Measurements from ENCODE around the gene GRK1.
"Not testable (repeated sequence)": the region's sequence is repeated elsewhere in the genome, so short reads cannot be mapped to it uniquely, and the experiment has no call there.

The GRK1 gene

DNA sequence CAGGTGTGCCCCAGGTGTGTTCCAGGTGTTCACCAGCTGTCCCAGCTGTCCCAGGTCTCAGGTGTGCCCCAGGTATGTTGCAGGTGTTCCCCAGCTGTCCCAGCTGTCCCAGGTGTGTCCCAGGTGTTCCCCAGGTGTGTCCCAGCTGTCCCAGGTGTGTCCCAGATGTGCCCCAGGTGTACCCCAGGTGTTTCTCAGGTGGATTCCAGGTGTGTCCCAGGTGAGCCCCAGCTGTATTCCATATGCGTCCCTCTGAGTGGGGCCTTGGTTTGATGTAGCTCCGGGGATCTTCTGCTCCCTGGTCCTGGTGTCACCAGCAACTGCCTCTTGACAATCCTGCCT lies 719 bp upstream of the GRK1 start:
- no peak for DNase-seq

DNA sequence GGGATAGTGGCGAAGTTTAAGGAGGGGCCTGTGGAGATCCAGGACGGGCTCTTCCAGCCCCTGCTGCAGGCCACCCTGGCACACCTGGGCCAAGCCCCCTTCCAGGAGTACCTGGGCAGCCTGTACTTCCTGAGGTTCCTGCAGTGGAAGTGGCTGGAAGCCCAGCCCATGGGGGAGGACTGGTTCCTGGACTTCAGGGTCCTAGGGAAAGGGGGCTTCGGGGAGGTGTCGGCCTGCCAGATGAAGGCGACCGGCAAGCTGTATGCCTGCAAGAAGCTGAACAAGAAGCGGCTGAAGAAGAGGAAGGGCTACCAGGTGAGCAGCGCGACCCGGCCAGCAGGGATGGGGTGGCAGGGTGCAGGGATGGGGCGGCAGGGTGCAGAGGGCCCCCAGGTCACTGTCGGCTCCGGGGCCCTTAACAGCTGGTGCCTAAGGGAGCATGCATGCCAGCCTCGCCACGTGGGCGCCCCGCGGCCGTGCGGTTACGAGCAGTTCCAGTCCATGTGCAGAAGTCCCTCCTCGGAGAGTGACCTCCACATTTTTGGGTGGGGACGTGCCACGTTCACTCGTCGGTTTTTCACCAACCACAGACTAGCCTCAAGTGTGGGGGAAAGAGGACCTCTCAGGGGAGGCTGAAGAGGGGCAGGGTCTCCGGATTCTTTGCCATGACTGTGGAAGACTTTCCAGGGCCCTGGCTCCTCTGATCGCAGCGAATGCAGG lies 912 bp downstream of the GRK1 start:
- no peak for DNase-seq

DNA sequence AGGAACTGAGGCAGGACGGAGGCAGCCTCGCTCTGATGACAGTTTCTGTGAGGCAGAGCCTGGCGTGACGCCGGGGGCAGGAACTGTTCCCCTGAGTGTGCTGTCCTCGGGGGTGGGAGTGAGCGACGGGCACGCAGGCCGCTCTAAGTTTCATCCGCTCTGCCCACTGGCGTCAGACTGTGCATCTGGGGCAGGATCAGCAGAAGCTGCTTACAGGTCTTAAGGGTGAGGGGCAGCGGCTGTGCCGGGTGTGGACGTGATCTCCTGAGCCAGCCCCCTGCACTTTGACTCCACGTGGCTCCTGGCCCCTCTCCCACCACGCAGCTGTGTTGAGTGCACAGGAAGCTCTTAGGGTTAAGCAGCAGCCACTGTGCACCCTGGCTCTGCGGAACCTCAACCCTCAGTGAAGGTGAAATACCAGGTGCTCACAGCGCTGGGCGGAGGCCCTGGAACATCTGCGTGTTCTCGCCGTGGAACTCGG lies 1.5 kb downstream of the GRK1 start:
- no peak for DNase-seq

DNA sequence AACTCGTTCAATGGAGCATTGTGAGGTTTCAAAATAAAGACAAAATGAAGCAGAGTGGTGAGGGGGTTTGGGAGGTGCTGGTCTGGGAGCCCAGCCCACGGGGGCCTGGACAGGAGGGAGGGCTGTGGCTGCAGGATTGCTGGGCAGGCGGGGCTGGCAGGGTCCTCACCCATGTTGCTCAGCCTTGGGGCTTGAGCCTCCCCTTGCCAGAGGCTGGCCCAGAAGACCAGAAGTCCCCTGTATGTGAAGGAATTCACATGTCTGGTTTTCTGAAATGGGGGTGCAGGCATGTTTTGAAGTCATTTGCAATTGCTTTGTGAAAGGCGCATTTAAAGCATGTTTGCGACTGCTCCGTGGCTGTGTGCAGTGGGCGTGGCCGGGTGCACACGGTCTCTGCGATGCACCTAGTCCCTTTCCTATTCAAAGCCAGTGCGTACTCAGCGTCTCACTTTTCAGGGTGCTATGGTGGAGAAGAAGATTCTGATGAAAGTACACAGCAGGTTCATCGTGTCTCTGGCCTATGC lies 2.3 kb downstream of the GRK1 start:
- DNase-seq: no peak

GRCh38 chr13:113669755-113670341 lies 2.8 kb downstream of the GRK1 start:
- no peak for DNase-seq

DNA sequence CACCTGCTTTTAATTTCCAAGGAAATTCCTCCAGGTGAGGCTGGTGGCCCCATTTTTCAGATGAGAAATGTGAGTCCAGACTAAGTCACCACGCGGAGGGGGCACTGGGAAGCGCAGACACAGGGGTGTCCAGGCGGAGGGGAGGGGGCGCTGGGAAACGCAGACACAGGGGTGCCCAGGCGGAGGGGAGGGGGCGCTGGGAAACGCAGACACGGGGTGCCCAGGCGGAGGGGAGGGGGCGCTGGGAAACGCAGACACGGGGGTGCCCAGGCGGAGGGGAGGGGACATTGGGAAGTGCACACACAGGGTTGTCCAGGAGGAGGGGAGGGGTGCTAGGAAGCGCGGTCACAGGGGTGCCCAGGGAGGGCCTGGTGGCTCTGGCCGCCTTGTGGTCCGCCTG lies 3.5 kb downstream of the GRK1 start:
- DNase-seq: no peak

DNA sequence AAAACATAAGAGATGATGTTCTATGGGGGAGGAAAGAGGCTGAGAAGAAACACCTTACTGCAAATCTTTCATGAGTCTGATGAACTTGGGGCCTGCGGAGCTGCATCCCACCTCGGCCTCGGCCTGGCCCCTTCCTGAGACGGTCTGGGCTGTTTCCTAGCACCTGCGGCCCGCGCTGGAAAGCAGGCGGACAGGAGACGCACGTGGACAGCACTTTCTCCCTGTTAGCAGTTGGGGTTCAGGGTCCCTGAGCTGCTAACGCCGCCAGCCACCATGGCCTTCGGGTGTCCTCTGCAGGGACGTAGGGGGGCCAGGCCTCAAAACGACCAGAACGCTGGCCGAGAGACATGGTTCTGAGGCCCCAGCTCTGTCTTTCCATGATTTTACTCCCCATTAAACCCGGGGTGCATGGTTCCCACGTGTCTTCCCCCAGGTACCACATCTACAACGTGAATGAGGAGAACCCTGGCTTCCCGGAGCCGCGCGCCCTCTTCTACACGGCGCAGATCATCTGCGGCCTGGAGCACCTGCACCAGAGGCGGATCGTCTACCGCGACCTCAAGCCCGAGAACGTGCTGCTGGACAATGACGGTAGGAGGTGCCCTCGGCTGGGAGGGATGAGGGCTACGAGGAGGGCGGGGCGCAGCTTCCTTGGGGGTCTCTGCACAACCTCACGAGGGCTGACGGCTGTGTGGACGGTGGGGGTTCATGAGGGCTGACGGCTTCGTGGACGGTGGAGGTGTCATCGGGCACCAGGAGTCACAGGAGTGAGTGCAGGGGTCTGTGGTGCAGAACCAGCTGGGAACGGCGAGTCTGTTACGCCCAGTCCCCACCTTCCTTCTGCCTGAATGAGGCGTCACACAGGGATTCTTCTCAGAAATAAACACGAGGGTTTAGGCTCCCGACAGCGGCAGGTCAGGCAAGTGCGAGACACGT lies 4.3 kb downstream of the GRK1 start:
- no peak for DNase-seq

DNA sequence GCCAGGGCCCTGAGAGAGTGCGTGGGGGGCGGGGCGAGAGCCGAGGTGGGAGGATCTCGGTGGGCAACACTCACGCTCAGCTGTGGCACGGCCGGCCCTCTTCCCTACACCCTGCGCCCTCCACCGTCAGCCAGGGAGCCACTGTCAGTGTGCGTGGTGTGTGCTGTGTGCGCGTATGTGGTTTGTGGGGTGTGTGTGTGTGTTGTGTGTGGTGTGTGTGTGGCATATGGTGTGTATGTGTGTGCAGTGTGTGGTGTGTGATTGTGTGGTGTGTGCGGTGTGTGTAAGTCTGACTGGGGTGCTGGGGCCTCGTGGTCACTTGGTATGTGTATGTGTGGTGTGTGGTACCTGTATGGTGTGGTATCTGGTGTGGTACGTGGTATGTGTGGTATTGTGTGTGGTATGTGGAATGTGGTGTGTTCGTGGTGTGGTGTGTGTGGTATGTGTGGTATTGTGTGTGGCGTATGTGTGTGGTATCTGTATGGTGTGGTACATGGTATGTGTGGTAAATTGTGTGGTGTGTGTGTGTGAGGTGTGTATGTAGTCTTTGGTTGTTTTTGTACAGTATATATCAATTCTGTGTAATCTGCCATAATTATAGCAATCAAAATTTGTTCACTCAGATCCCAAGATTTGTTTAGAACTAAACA lies 5.1 kb downstream of the GRK1 start:
- no peak for DNase-seq

DNA sequence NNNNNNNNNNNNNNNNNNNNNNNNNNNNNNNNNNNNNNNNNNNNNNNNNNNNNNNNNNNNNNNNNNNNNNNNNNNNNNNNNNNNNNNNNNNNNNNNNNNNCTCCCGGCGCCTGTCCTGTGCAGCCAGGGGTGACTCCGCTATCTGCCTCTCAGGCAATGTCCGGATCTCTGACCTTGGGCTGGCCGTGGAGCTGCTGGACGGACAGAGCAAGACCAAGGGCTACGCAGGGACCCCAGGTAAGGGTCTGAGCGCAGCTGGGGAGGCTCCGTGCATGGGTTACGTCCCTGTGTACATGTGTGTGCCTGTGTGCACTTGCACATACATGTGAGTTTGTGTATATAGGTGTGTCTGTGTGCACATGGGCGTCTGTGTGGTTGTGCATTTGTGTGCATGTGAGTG lies 55.9 kb downstream of the GRK1 start:
- no peak for DNase-seq

GRCh38 chr13:113723410-113724015 lies 56.5 kb downstream of the GRK1 start:
- no peak for DNase-seq

GRCh38 chr13:113724016-113724758 lies 57.2 kb downstream of the GRK1 start:
- DNase-seq: no peak

- peak; percentile 56 for DNase-seq
Observed at GRCh38 chr13:113724780-113725315, 57.8 kb downstream of the GRK1 start.

GRCh38 chr13:113725329-113726105 lies 58.5 kb downstream of the GRK1 start:
- not testable (repeated sequence) for DNase-seq

GRCh38 chr13:113726106-113726821 lies 59.2 kb downstream of the GRK1 start:
- not testable (repeated sequence) for DNase-seq

DNA sequence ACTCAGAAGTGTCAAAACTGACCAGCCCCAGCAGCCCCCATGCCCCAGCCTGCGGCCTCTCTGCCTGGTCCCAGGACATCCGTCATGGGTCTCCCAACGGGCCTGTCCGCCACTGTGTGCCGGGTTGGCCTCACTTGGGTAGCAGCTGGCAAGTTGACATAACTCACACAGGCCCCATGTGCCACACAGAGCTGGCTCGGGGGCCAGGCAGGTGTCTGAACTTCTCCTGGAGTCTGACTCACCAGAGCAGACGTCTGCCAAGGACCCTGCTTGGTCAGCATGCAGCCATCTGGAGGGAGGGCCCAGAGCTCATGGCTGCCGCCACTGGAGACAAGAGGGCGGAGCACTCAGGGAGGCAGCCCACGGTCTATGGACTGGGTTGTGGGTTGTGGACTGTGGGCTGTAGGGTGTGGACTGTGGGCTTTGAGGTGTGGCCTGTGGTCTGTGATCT lies 60.0 kb downstream of the GRK1 start:
- DNase-seq: no peak

DNA sequence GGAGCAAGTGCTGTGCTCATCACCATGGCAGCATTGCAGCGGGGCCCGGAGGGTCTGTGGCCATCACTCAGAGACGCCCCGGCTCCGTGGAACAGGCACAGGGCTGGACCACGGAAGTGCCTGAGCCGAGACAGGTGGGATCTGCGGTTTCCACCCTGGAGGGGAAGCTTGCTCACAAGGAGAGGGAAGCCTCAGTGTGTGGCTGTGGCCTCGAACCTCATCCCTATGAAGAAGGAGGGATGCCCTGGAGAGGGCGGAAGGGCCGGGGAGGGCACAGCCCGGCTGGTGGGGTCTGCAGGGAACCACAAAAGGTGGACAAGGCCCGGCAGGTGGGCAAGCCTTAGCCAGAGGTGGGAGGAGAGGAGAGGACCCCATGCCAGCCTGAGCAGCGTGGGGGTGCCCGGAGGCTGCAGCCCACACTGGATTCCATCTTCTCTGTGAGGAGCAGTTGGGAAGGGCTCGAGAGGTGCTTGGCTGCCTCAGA lies 61.6 kb downstream of the GRK1 start:
- DNase-seq: no peak

DNA sequence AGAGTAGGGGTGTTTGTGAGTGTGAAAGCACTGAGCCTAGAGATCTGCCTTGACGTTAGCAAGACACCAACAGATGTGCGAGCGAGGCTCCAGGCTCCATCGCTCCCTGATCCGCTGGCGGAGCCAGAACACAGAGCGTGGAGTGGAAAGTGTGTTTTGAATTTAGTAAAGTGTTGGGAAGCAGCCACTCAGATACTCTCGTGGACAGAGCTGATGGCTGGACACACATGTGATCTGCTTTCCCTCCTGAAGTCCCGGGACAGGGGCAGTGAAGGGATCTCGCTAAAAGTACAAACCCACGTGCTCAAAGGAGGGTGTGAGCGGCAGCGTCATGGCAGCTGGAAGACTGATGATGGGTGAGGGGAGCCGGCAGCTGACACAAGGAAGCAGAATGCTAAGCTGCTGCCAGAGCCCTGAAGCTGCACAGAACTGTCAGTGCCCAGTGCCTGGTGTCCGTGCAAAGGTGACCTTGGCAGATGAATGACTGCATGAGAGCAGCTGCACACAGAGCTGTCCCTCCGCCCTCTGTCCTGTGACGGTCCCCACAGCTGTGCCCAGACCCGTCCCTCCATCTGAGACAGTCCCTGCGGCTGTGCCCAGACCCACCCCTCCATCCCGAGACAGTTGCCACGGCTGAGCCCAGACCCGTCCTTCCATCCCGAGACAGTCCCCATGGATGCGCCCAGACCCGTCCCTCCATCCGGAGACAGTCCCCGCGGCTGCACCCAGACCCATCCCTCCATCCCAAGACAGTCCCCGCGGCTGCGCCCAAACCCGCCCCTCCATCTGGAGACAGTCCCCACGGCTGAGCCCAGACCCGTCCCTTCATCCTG lies 62.4 kb downstream of the GRK1 start:
- peak; percentile 30 for DNase-seq

- no peak for DNase-seq
Observed at GRCh38 chr13:113730258-113730691, 63.3 kb downstream of the GRK1 start.

- no peak for DNase-seq
Observed at GRCh38 chr13:113730831-113731191, 63.8 kb downstream of the GRK1 start.

Data from NCI-H1694 treated with DMSO at 0.1 percent for 48 hours (cell line).